Peyer's patch (tissue), 4 donors: ENCODE results near the gene MYO7A.

Experiments
- CTCF ChIP-seq, 6 experiments: fragments of 450-650 bp in 4 of 6; fragments of 200-600 bp in 2 of 6; sonication (generic) in 1 of 6; IDR thresholded peaks; one replicate each; pipeline ENCODE4 v1.5.1; 2017 to 2019; ENCODE audit warnings: antibody characterized with exemption in 6 of 6, mild to moderate bottlenecking in 3 of 6, moderate library complexity in 1 of 6
- POLR2A ChIP-seq, 2 donors: fragments of 450-650 bp; IDR thresholded peaks; one replicate each; pipeline ENCODE4 v1.5.1; 2017; ENCODE audit warnings: antibody characterized with exemption in 2 of 2, mild to moderate bottlenecking in 2 of 2, moderate library complexity in 2 of 2

GRCh38 chr11:77167111-77167626 lies 39.1 kb downstream of the MYO7A start:
- TF ChIP-seq CTCF (IDR thresholded peaks at IDR 0.05) (no peak), POLR2A (IDR thresholded peaks at IDR 0.05) (no peak)
